Mucosa of descending colon (tissue), 3 donors: ENCODE measurements around the gene FBXO46. TPM values are rescaled to one million over a fixed set of nuclear protein-coding genes. Genes with fewer than 3 reads are reported as not detected.
A peak's percentile ranks its signal among the peaks of the same experiment; 100 is the strongest.

Source experiments
- ATAC-seq: fragments of 200-7000 bp; cut with Tn5 transposase; one replicate; pipeline ENCODE4 v1.9.1; 2020; ENCODE audit warnings: mild to moderate bottlenecking, moderate library complexity
- DNase-seq, 3 donors: peaks; one replicate each; pipeline ENCODE4 v3.0.0-alpha.2; 2020
- H3K36me3 ChIP-seq: fragments of 200-600 bp; one replicate; pipeline ENCODE4 v1.8.0; 2021; ENCODE audit warnings: low read depth, mild to moderate bottlenecking
- H3K4me1 ChIP-seq: fragments of 200-600 bp; one replicate; pipeline ENCODE4 v1.8.0; 2021; ENCODE audit warnings: low read depth, mild to moderate bottlenecking
- H3K4me3 ChIP-seq: fragments of 200-600 bp; one replicate; pipeline ENCODE4 v1.8.0; 2021; ENCODE audit warnings: mild to moderate bottlenecking
- H3K9me3 ChIP-seq: fragments of 200-600 bp; one replicate; pipeline ENCODE4 v1.8.0; 2021; ENCODE audit warnings: mild to moderate bottlenecking
- CTCF ChIP-seq: fragments of 200-600 bp; IDR thresholded peaks from one replicate; pipeline ENCODE4 v1.8.0; 2022; ENCODE audit warnings: antibody characterized with exemption, mild to moderate bottlenecking
- intact Hi-C, 2 donors: fragments of 100-400 bp; cut with DNase I in 1 of 2; cut with micrococcal nuclease in 1 of 2; formaldehyde crosslinking; loops; one replicate each; pipeline versions ENCODE4 v1.11.0 to v1.11.1; 2022; cut with DNase I, micrococcal nuclease
- total RNA-seq, 3 donors: library from RNA; stranded (reverse); fragmentation: NEBNext Ultra II Directional in 2 of 3; extraction: Animal tissue kit (Norgen Biotek cat#: 25700) in 2 of 3; gene quantifications; one replicate each; pipeline versions ENCODE4 v1.2.1 to v1.2.4, GENCODE V29; 2021 to 2023
- donor health status: DM: no; HTN: no; CAD: no; lungs with moderate emphysema.
- donor health status: DM: no; HTN: no; CAD: no.
- donor health status: DM: no; HTN: yes; CAD: no.

The FBXO46 gene
- total RNA-seq, 3 donors from 2014 or later, result 30.1 to 34.0 (median 32.3) TPM

GRCh38 chr19:45747513-45747912 lies 16.8 kb upstream of the FBXO46 start:
- Histone ChIP-seq H3K36me3 (no peaks in the 10 kb centered on the region), H3K4me1 (no peaks in the 10 kb centered on the region), H3K9me3 (no peaks in the 10 kb centered on the region), H3K4me3 (no peak overlapping the region)
- ATAC-seq (peak; percentile 34), DNase-seq (peak in 1 of 3 donors; percentile 30)
- intact Hi-C loops, result no loop called here
- TF ChIP-seq CTCF, result no peak

GRCh38 chr19:45746866-45747265 lies 16.2 kb upstream of the FBXO46 start:
- Histone ChIP-seq H3K36me3 (no peaks in the 10 kb centered on the region), H3K4me3 (no peak overlapping the region), H3K9me3 (no peaks in the 10 kb centered on the region), H3K4me1 (no peaks in the 10 kb centered on the region)
- ATAC-seq, result no peak
- no peak for TF ChIP-seq CTCF
- intact Hi-C loops, result no loop called here
- no peak for DNase-seq

GRCh38 chr19:45745606-45746005 lies 14.9 kb upstream of the FBXO46 start:
- no peak for TF ChIP-seq CTCF
- intact Hi-C loops, result no loop called here
- H3K4me1 ChIP-seq, result no peaks in the 10 kb centered on the region
- ATAC-seq, result no peak
- no peaks in the 10 kb centered on the region for H3K9me3 ChIP-seq
- no peaks in the 10 kb centered on the region for H3K36me3 ChIP-seq
- H3K4me3 ChIP-seq, result no peak overlapping the region
- DNase-seq, result no peak

GRCh38 chr19:45742969-45743368 lies 12.3 kb upstream of the FBXO46 start:
- DNase-seq, result no peak
- Histone ChIP-seq H3K36me3 (no peaks in the 10 kb centered on the region), H3K4me3 (no peak overlapping the region), H3K9me3 (no peaks in the 10 kb centered on the region), H3K4me1 (no peaks in the 10 kb centered on the region)
- ATAC-seq, result no peak
- intact Hi-C loops, result no loop called here
- TF ChIP-seq CTCF, result no peak

- DNase-seq, result no peak
- intact Hi-C loops, result no loop called here
- Histone ChIP-seq H3K36me3 (no peaks in the 10 kb centered on the region), H3K4me3 (no peak overlapping the region), H3K9me3 (no peaks in the 10 kb centered on the region), H3K4me1 (no peaks in the 10 kb centered on the region)
- ATAC-seq, result no peak
- TF ChIP-seq CTCF, result no peak
Measured at GRCh38 chr19:45739498-45740439, 9.1 kb upstream of the FBXO46 start.
